NT2/D1 (cell line): Measurements from ENCODE around the gene TBL1X.

ENCODE experiments used
- SUZ12 ChIP-seq: IDR thresholded peaks from 2 replicates; pipeline ENCODE4 v1.6.1; 2011; ENCODE audit not compliant: insufficient read length, insufficient read depth; ENCODE audit errors: extremely low read depth
- YY1 ChIP-seq: IDR thresholded peaks from 2 replicates; pipeline ENCODE4 v1.6.1; 2011; ENCODE audit not compliant: insufficient read length, insufficient read depth
- ZNF274 ChIP-seq: IDR thresholded peaks from 2 replicates; pipeline ENCODE4 v1.6.1; 2011; ENCODE audit warnings: mild to moderate bottlenecking, low read depth, low read length

GRCh38 chrX:9710332-9710731 is 245.5 kb downstream of the TBL1X start:
- TF ChIP-seq SUZ12, result no peak
- no peak for TF ChIP-seq ZNF274
- no peak for TF ChIP-seq YY1
